ENCODE measurements around the gene ABCG4.
A peak's percentile ranks its signal among the peaks of the same experiment; 100 is the strongest.

ABCG4 gene

DNA sequence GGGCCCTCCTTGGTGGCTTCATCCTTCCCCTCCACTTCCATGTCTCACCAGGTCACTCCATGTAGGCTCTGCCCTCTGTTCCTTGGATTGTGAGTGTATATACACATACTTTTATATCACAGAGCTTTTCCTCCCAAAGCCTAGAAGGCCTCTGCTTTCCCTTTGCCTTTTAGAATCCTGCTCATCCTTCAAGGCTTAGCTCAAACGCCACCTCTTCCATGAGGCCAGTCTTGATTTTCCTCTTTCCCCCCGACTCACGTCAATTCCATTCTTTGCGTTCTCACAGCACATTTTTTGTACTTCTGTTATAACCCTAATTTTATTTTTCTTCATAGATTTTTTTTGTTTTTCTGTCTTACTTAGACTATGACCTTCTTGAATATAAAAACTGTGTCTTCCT is 3.8 kb downstream of the ABCG4 start:
- DNase-seq (ENCODE audit: low read depth) = no peak
- TF ChIP-seq, protein P1, sequence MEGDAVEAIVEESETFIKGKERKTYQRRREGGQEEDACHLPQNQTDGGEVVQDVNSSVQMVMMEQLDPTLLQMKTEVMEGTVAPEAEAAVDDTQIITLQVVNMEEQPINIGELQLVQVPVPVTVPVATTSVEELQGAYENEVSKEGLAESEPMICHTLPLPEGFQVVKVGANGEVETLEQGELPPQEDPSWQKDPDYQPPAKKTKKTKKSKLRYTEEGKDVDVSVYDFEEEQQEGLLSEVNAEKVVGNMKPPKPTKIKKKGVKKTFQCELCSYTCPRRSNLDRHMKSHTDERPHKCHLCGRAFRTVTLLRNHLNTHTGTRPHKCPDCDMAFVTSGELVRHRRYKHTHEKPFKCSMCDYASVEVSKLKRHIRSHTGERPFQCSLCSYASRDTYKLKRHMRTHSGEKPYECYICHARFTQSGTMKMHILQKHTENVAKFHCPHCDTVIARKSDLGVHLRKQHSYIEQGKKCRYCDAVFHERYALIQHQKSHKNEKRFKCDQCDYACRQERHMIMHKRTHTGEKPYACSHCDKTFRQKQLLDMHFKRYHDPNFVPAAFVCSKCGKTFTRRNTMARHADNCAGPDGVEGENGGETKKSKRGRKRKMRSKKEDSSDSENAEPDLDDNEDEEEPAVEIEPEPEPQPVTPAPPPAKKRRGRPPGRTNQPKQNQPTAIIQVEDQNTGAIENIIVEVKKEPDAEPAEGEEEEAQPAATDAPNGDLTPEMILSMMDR (IDR thresholded peaks at IDR 0.05; ENCODE audit: insufficient read depth, low read depth, low read length, missing control alignments) = no peak
- H3K4me3 ChIP-seq (ENCODE audit: low read depth, low read length) = no peak overlapping the region

DNA sequence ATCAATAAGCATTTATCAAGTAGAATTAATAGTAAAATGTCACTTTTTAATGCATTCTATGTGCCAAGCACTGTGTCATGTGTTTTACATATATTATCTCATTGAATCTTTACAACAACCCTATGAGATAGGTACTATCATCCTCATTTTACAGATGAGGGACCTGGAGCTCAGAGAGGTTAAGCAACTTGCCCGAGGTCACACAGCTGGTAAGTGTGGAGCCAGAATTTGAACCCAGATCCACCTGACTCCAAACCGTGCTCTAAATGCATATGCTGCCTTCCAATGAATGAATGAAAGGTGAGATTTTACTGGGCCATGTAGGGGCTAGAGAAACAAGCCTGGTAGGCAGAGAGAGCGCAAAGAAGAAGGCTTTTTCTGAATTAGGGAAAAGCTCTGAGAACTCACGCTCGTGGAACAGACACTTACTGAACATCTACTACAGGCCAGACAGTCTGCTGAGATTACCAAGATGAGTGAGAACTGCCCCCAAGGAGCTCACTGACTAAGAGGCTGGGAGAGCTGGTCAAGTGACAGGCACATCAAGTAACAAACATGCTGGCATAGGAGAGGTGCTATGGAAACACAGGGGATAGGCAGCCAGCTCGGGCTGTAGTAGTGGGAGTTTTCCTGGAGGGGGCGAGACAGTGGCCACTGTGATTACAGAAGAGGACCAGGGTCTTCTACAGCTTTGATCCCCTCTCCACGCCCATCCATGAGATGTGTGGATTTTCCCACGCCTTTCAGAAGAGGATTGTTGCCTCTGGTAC is 4.4 kb downstream of the ABCG4 start:
- H3K4me3 ChIP-seq (ENCODE audit: low read depth, low read length) = no peak overlapping the region
- TF ChIP-seq, protein P1 (IDR thresholded peaks at IDR 0.05; ENCODE audit: insufficient read depth, low read depth, low read length, missing control alignments) = no peak
- no peak for DNase-seq (ENCODE audit: low read depth)

DNA sequence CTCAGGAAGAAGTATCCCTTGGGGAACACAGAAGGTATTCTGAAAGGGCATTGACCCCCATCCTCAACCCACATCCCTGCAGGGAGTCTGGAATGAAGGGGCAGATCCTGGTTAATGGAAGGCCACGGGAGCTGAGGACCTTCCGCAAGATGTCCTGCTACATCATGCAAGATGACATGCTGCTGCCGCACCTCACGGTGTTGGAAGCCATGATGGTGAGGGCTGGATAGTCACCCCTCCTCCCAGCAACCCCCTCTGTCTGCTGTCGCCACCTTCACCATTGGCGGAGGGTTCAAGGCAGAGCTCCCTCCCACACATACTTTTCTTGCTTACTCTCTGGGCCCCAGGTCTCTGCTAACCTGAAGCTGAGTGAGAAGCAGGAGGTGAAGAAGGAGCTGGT is 5.3 kb downstream of the ABCG4 start:
- TF ChIP-seq, protein P1 (IDR thresholded peaks at IDR 0.05; ENCODE audit: insufficient read depth, low read depth, low read length, missing control alignments) = no peak
- no peak for DNase-seq (ENCODE audit: low read depth)
- H3K4me3 ChIP-seq (ENCODE audit: low read depth, low read length) = no peak overlapping the region

DNA sequence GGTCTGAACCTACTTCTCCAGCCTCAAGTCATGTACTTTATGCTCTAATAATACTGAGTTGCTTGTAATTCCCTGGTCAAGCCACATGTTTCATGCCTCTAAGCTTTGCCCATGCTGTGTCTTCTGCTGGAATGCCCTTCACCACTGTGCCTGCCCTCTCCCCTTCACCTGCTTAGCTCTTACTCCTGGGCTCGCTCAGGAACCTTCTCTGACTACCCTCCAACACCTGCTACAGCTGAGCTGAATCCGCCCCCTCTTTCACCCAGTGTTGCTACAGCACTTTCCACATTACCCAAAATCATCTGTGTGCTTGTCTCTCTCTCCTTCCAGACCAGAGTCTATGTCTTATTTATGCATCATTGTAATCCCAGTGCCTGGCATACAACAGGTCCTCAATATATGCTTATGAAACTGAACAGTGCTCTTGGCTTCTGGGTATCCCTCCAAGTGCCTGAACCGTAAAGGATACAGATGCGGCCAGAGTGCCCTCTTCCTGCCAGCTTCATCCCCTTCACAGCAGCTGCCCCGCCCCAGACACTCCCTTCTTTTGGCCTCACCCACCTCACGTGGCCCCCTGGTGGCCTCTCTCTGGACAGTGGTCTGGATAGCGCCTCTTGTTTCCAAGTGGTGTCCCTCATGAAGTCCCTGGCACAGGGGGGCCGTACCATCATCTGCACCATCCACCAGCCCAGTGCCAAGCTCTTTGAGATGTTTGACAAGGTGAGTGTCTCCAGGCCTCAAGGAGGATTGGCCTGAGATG is 7.1 kb downstream of the ABCG4 start:
- no peak overlapping the region for H3K4me3 ChIP-seq (ENCODE audit: low read depth, low read length)
- peak; percentile 44 for DNase-seq (ENCODE audit: low read depth)
- TF ChIP-seq, protein P1 (IDR thresholded peaks at IDR 0.05; ENCODE audit: insufficient read depth, low read depth, low read length, missing control alignments) = no peak

DNA sequence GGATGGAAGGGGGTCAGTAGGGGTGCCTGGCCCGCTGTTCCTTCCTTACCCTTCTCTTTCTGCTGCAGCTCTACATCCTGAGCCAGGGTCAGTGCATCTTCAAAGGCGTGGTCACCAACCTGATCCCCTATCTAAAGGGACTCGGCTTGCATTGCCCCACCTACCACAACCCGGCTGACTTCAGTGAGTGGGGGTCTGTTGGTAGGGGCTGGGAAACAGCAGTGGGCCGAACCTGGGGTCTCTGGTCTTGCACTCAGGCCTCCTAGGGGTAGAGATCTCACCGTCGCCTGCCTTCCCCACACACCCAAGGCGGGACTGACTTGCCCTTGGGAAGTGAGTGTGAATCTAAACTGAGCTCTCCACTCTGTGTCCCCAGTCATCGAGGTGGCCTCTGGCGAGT is 7.6 kb downstream of the ABCG4 start:
- no peak overlapping the region for H3K4me3 ChIP-seq (ENCODE audit: low read depth, low read length)
- no peak for DNase-seq (ENCODE audit: low read depth)
- TF ChIP-seq, protein P1 (IDR thresholded peaks at IDR 0.05; ENCODE audit: insufficient read depth, low read depth, low read length, missing control alignments) = no peak

DNA sequence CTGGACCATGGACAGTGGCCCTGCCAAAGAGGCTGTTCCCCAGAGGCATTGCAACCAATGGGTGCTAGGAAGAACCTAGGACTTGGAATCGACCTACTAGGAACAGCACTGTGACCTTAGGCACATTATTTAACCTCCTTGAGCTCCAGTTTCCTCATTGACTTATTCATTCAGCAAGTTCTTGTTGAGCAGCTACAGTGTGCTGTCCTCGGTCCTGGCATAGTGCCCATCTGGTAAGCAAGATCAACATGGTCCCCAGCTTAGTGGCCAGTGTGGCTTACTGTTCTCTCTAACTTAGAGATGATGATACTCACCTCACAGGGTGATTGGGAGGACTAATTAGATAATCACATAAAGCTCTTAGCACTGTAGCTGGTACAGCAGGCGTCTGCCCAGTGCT is 8.2 kb downstream of the ABCG4 start:
- no peak overlapping the region for H3K4me3 ChIP-seq (ENCODE audit: low read depth, low read length)
- DNase-seq (ENCODE audit: low read depth) = no peak
- TF ChIP-seq, protein P1 (IDR thresholded peaks at IDR 0.05; ENCODE audit: insufficient read depth, low read depth, low read length, missing control alignments) = no peak

All from GM12865 (cell line).